ENCODE data around the gene LKAAEAR1. TPM values are rescaled to one million over a fixed set of nuclear protein-coding genes. Genes with fewer than 3 reads are reported as not detected.

LKAAEAR1 gene
- total and polyA plus RNA-seq, 9 of the 15 experiments (the other 6 are each of a cell fraction or from before 2014, with no cell fraction given): not detected

DNA sequence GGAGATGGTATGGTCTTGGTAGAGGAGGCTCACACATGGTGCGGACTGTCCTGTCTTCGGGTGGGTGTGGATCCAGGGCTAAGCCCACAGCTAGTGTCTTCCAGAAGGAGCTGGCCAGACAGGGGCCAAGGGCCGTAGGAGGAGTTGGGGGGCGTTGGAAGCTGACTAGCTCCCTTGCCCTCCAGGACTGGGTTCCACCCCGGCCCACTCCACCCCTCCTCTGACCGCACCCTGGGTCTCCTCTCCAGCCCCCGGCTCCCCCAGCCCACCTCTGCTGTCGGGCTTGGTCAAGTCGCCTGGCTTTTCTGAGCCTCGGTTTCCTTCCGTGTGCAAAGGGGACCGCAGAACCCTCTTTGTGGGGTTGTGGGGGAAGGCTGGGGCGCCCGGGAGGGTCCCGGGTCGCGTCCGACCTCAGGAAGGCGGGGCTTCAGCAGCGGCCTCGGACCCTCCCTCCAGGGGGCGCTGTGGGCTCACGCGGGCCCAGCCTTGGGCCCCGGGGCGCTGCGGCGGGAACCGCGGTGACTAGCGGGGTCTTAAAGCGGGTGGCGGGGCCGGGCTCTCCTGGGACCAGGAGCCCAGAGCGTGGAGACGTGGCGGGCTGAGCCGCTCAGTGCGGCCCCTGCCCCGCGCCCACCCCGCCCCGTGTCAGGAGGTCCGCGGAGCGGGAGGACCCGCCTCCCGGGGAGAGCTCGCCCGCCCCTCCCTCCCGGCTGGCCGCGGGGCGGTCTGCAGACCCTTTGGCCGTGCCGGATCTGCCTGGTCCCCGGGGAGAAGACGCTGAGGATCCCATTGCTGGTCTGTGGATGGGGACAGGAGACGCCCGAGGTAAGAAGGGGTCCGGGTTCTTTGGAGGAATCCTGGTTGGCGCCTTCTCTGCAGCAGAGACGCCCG, 17.8 kb upstream of the LKAAEAR1 start (continued):
- TF ChIP-seq, protein P1, sequence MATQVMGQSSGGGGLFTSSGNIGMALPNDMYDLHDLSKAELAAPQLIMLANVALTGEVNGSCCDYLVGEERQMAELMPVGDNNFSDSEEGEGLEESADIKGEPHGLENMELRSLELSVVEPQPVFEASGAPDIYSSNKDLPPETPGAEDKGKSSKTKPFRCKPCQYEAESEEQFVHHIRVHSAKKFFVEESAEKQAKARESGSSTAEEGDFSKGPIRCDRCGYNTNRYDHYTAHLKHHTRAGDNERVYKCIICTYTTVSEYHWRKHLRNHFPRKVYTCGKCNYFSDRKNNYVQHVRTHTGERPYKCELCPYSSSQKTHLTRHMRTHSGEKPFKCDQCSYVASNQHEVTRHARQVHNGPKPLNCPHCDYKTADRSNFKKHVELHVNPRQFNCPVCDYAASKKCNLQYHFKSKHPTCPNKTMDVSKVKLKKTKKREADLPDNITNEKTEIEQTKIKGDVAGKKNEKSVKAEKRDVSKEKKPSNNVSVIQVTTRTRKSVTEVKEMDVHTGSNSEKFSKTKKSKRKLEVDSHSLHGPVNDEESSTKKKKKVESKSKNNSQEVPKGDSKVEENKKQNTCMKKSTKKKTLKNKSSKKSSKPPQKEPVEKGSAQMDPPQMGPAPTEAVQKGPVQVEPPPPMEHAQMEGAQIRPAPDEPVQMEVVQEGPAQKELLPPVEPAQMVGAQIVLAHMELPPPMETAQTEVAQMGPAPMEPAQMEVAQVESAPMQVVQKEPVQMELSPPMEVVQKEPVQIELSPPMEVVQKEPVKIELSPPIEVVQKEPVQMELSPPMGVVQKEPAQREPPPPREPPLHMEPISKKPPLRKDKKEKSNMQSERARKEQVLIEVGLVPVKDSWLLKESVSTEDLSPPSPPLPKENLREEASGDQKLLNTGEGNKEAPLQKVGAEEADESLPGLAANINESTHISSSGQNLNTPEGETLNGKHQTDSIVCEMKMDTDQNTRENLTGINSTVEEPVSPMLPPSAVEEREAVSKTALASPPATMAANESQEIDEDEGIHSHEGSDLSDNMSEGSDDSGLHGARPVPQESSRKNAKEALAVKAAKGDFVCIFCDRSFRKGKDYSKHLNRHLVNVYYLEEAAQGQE (IDR thresholded peaks at IDR 0.05; ENCODE audit: borderline replicate concordance): peak; percentile 42; the same call in 1 of the 2 replicates
- TF ChIP-seq, protein P1 (CRISPR knock-in tag; IDR thresholded peaks at IDR 0.05; ENCODE audit: low read depth): no peak
- TF ChIP-seq TBL1XR1 (IDR thresholded peaks at IDR 0.05; ENCODE audit: low read length in 2 of 2) (no peak), L3MBTL2 (IDR thresholded peaks at IDR 0.05) (no peak), DNMT1 (IDR thresholded peaks at IDR 0.05) (no peak), LEF1 (IDR thresholded peaks at IDR 0.05) (no peak), YY1 (IDR thresholded peaks at IDR 0.05; ENCODE audit: borderline replicate concordance in 1 of 3, control insufficient read depth in 1 of 3, extremely low read depth in 1 of 3, insufficient read depth in 3 of 3, insufficient read length in 1 of 3, insufficient replicate concordance in 2 of 3, low read depth in 1 of 3, low read length in 2 of 3) (peak in 2 of 3 experiments; percentile 11 to 25), PHF20 (IDR thresholded peaks at IDR 0.05; ENCODE audit: partially characterized antibody) (no peak), HMGN3 (IDR thresholded peaks at IDR 0.05; ENCODE audit: borderline replicate concordance, extremely low read depth, insufficient read length, low read depth, low read length) (peak; percentile 19), CBX3 (IDR thresholded peaks at IDR 0.05; ENCODE audit: borderline replicate concordance in 1 of 2, low read length in 2 of 2) (no peak), CBX1 (IDR thresholded peaks at IDR 0.05; ENCODE audit: low read depth) (no peak), TGIF2 (CRISPR knock-in tag; IDR thresholded peaks at IDR 0.05) (no peak), SIN3A (IDR thresholded peaks at IDR 0.05; ENCODE audit: borderline replicate concordance in 2 of 2, control insufficient read depth in 1 of 2, low read depth in 2 of 2, low read length in 2 of 2) (no peak)
- TF ChIP-seq, protein P2, sequence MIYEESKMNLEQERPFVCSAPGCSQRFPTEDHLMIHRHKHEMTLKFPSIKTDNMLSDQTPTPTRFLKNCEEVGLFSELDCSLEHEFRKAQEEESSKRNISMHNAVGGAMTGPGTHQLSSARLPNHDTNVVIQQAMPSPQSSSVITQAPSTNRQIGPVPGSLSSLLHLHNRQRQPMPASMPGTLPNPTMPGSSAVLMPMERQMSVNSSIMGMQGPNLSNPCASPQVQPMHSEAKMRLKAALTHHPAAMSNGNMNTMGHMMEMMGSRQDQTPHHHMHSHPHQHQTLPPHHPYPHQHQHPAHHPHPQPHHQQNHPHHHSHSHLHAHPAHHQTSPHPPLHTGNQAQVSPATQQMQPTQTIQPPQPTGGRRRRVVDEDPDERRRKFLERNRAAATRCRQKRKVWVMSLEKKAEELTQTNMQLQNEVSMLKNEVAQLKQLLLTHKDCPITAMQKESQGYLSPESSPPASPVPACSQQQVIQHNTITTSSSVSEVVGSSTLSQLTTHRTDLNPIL (CRISPR knock-in tag; IDR thresholded peaks at IDR 0.05): no peak
- TF ChIP-seq, protein P3, sequence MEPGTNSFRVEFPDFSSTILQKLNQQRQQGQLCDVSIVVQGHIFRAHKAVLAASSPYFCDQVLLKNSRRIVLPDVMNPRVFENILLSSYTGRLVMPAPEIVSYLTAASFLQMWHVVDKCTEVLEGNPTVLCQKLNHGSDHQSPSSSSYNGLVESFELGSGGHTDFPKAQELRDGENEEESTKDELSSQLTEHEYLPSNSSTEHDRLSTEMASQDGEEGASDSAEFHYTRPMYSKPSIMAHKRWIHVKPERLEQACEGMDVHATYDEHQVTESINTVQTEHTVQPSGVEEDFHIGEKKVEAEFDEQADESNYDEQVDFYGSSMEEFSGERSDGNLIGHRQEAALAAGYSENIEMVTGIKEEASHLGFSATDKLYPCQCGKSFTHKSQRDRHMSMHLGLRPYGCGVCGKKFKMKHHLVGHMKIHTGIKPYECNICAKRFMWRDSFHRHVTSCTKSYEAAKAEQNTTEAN (CRISPR knock-in tag; IDR thresholded peaks at IDR 0.05): no peak

Data from K562 (cell line).